Activated T-helper 1 cell treated with anti-CD3 and anti-CD28 coated beads, Interleukin-12 subunit alpha, Interleukin-12 subunit beta, Interleukin-2, Interleukin-4 antibody, amounts not matched to agents 30 ng/mL and 10 ng/mL and 1 ng/mL, durations not matched to agents 14 hours and 24 hours and 36 hours (primary cell): Measurements from ENCODE around the gene IFI35. TPM values are rescaled to one million over a fixed set of nuclear protein-coding genes. Genes with fewer than 3 reads are reported as not detected.
"Not testable (repeated sequence)": the region's sequence is repeated elsewhere in the genome, so short reads cannot be mapped to it uniquely, and the experiment has no call there.

ENCODE experiments used
- DNase-seq: peaks from one replicate; pipeline ENCODE4 v3.0.0; 2021; ENCODE audit warnings: low spot score
- H3K27ac Mint-ChIP-seq: one replicate; pipeline ENCODE4 v1.8.0; 2021; ENCODE audit warnings: mild to moderate bottlenecking, mixed read lengths
- H3K27me3 Mint-ChIP-seq: one replicate; pipeline ENCODE4 v1.8.0; 2022; ENCODE audit warnings: mild to moderate bottlenecking, moderate library complexity, mixed read lengths; ENCODE audit not compliant: insufficient read depth
- H3K36me3 Mint-ChIP-seq: one replicate; pipeline ENCODE4 v1.8.0; 2021; ENCODE audit warnings: low read depth, mixed read lengths
- H3K4me1 Mint-ChIP-seq: one replicate; pipeline ENCODE4 v1.8.0; 2021; ENCODE audit warnings: low read depth, mixed read lengths
- H3K4me3 Mint-ChIP-seq: one replicate; pipeline ENCODE4 v1.8.0; 2021; ENCODE audit warnings: mild to moderate bottlenecking, moderate library complexity, mixed read lengths
- H3K9me3 Mint-ChIP-seq: one replicate; pipeline ENCODE4 v1.8.0; 2021; ENCODE audit warnings: mixed read lengths
- intact Hi-C: fragments of 100-400 bp; cut with micrococcal nuclease; formaldehyde crosslinking; loops from one replicate; pipeline ENCODE4 v1.15.1; 2024
- total RNA-seq: library from RNA; stranded (reverse); gene quantifications from 2 replicates; pipeline ENCODE4 v1.2.3, GENCODE V29; 2022

Gene IFI35
- total RNA-seq, 1 donor from 2014 or later, result 65.8 TPM

DNA sequence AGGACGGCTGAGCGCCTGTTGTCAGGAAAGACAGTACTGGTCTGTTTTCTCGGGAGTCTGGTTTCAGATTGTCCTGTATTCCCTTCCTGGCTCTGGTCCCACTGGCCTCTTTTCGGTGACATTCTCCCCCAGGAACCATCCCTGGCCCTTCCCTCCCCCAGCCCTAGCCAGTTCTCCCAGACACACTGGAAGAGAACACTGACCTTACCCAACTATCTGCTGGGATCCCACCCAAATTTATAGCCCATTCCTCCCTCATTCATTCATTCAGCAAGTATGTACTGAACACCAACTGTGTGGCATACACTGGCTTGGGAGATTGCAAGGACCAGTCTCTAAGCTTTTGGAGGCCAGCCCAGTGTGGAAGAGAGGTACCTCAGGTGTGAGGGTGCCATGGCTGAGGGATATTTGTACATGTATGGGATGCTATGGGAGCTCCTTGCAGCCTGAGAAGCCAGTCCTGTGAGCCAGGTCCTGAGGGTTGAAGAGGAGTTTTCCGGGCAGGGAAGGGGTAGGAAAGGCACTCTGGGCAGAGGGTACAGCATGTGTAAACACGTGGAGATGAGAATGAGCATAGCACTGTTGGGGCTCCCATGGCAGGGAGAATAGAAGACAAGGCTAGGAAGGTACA lies 23.7 kb downstream of the IFI35 start:
- Mint-ChIP-seq H3K4me3 (no peak overlapping the region), H3K27me3 (peaks cover 9% of the 10 kb centered on the region), H3K27ac (no peak overlapping the region), H3K9me3 (no peaks in the 10 kb centered on the region), H3K4me1 (no peaks in the 10 kb centered on the region), H3K36me3 (no peaks in the 10 kb centered on the region)
- DNase-seq, result no peak
- intact Hi-C loops, result no loop called here

DNA sequence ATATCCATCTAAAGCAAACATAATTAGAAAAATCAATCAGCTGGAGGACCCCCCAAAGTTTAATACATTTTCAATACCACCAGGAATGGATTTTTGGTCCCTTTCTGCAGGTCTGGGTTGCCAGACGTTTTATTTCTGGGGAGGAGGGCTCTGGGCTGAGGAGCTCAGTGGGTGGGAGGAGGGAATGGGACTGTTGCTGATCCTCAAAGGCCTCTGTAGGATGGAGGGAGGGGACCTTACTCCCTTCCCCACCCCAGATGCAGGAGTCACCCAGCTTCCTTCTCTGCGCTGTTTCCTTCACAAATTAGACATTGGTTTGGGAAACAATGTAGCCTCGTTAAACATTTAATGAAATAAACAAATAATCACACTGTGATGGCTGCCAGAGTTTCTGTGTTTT lies 25.1 kb downstream of the IFI35 start:
- H3K27ac Mint-ChIP-seq, result no peak overlapping the region
- H3K36me3 Mint-ChIP-seq, result no peaks in the 10 kb centered on the region
- peaks cover under 1% of the 10 kb centered on the region for H3K27me3 Mint-ChIP-seq
- DNase-seq, result no peak
- intact Hi-C loops, result no loop called here
- H3K9me3 Mint-ChIP-seq, result no peaks in the 10 kb centered on the region
- H3K4me3 Mint-ChIP-seq, result no peak overlapping the region
- H3K4me1 Mint-ChIP-seq, result no peaks in the 10 kb centered on the region

DNA sequence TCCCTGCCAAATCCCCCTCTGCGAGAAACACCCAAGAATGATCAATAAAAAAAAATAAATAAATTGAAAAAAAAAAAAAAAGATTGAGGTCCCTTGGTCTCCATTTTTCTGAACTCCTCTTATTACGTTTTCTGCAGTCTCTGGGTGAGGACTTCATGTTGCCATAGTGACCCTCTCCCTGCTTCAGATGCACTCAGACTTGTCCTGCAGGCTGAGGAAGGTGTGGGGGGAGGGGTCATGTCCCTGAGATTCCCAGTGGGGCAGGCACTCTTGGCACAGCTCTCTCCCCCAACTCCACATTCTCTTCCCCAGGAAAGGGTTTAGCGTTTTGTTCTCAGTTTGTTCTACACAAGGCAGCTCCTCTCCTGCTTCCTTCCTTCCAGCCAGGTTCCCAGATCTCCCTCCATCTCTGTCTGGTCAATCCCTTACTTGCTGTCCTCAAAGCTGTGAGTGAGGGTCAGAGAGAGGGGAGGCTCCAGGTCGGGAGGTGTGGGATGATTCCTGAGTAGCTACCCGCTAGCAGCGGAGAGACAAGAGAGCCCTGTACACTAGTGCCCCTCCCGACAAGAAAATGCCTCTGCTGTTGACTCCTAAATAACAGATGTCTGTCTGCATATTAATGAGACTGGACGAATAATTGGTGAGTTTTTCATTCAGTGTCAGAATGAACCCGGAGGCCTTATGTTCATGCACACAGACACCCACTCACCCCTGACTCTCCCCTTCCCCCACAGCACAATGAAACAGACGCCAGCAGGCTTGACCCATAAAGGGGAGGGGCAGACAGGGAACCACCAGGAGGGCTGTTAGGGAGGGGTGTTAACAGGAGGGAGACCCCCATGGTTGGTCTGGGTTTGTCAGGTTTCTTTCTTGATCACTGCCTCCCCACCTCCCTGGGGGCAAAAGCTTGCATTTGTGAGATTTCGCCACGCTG lies 27.6 kb downstream of the IFI35 start:
- no peak for DNase-seq
- Mint-ChIP-seq H3K4me1 (no peaks in the 10 kb centered on the region), H3K36me3 (no peaks in the 10 kb centered on the region)

DNA sequence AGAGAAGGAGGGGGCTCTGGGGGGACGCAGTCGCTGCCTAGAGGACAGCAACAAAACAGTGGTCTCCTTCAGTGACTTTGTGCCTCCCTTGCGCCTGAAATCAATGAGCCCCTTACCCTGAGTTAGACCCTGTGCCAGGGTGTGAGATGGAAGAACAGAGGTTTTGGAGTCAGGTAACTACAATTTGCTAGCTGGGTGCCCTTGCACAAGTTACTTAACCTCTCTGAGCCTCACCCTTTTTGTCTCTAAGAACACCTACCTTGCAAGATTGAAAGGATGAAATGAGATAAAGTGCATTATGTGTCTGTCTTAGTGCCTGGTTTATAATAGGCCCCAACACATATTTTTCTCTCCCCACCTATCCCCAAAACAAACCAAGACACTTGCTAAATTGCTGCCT lies 28.3 kb downstream of the IFI35 start:
- H3K4me3 Mint-ChIP-seq, result no peak overlapping the region
- no peaks in the 10 kb centered on the region for H3K4me1 Mint-ChIP-seq
- no peaks in the 10 kb centered on the region for H3K36me3 Mint-ChIP-seq
- H3K27me3 Mint-ChIP-seq, result no peaks in the 10 kb centered on the region
- H3K27ac Mint-ChIP-seq, result no peak overlapping the region
- no peaks in the 10 kb centered on the region for H3K9me3 Mint-ChIP-seq
- DNase-seq, result no peak
- intact Hi-C loops, result no loop called here

More for the DNA sequence above, 27.6 kb downstream of the IFI35 start:
- Mint-ChIP-seq H3K27me3 (no peaks in the 10 kb centered on the region), H3K4me3 (no peak overlapping the region), H3K9me3 (no peaks in the 10 kb centered on the region), H3K27ac (no peak overlapping the region)
- intact Hi-C loops, result no loop called here

DNA sequence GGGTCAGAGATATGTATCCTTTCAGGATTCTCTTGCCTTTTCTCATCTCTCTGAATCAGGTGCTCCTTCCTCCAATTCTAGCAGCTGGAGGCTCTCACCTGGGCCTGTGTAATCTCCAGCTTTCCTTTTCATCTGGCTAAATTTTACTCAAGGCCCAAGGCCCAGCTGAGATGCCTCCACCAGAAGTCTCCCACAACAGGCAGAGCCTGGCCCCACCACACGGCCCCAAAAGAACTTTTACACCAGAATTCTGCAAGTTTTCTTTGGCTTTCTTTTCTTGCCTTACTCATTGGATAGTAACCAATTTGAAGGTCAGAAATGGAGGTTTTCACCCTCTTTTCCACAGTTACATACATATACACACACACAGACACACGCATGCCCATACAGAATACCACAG lies 33.1 kb downstream of the IFI35 start:
- H3K4me1 Mint-ChIP-seq, result no peaks in the 10 kb centered on the region
- intact Hi-C loops, result no loop called here
- H3K27ac Mint-ChIP-seq, result no peak overlapping the region

DNA sequence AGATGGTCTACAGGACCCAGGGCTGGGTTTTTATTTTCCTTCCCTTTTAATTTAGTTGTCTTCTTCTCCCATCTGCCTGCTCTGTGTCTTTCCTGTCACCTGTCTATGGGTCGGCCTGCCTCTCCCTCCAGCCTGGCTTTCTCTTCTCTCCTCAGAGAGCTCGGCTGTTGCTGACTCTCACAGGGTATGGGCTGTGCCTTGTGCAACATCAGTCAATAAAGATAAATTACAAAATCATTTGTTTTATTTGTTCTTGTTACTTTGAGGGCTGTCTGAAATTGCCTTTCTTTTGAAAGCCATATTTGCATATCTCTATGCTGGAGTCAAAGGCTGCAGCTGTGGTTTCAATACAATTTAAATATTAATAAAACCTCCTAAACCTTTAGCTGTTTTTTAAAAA lies 34.1 kb downstream of the IFI35 start:
- no peak for DNase-seq
- peaks cover 12% of the 10 kb centered on the region for H3K36me3 Mint-ChIP-seq
- no peaks in the 10 kb centered on the region for H3K27me3 Mint-ChIP-seq
- intact Hi-C loops, result no loop called here
- H3K9me3 Mint-ChIP-seq, result no peaks in the 10 kb centered on the region
- H3K4me1 Mint-ChIP-seq, result no peaks in the 10 kb centered on the region
- H3K27ac Mint-ChIP-seq, result no peak overlapping the region
- H3K4me3 Mint-ChIP-seq, result no peak overlapping the region

More for the DNA sequence above, 33.1 kb downstream of the IFI35 start:
- Mint-ChIP-seq H3K9me3 (no peaks in the 10 kb centered on the region), H3K4me3 (no peak overlapping the region), H3K27me3 (no peaks in the 10 kb centered on the region), H3K36me3 (peaks cover 9% of the 10 kb centered on the region)
- DNase-seq, result no peak

DNA sequence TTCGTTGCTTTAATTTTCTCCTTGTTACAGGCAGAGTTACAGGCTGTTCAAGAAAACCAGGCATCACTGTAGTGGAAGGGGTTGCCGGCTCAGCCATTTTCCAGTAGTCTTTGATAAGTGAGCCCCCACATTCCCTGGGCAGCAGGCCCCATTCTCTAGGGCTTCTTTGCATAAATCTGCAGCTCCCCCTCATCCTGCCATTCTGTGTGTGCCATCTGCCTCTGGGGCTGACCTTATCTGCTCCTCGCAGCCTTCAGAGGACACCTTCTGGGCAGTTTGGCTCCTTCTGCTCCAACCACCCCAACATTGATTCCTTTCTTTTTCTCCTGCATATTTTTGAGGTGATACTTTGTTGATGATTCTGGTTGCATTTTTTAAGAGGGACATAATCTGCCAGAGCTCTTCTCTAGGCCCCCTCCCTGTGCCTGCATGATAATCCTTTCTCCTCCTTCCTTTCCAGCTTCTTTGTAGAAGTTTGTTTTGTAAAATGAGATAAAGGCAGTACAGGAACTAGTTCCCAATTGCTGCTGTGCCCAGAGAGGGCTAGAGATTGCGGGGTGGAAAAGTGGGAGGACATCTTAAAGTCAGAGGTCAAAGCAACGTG lies 35.5 kb downstream of the IFI35 start:
- Mint-ChIP-seq H3K27ac (no peak overlapping the region), H3K9me3 (no peaks in the 10 kb centered on the region), H3K4me3 (no peak overlapping the region), H3K4me1 (no peaks in the 10 kb centered on the region), H3K36me3 (peaks cover 12% of the 10 kb centered on the region), H3K27me3 (no peaks in the 10 kb centered on the region)
- no peak for DNase-seq
- intact Hi-C loops, result no loop called here

DNA sequence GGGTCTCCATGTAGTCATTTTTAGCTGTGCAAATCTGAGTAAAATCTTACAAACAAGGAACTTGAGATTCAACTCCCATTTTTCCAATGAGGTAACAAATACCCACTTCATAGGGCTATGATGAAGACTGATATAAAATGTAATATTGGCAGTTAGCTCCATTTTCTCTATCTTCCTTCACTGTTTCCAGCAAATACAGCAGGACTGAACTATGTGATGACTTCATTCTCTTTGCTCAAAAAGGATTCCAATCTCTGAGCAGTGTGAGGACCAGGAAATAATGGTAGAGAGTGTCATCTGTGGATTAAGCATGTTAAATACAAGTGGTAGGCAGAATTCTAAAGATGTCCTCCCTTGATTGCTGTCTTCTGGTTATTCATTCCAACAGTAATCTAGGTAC lies 36.7 kb downstream of the IFI35 start:
- Mint-ChIP-seq H3K27me3 (no peaks in the 10 kb centered on the region), H3K36me3 (peaks cover 16% of the 10 kb centered on the region), H3K9me3 (no peaks in the 10 kb centered on the region), H3K27ac (no peak overlapping the region), H3K4me3 (no peak overlapping the region), H3K4me1 (no peaks in the 10 kb centered on the region)
- intact Hi-C loops, result no loop called here
- DNase-seq, result no peak

DNA sequence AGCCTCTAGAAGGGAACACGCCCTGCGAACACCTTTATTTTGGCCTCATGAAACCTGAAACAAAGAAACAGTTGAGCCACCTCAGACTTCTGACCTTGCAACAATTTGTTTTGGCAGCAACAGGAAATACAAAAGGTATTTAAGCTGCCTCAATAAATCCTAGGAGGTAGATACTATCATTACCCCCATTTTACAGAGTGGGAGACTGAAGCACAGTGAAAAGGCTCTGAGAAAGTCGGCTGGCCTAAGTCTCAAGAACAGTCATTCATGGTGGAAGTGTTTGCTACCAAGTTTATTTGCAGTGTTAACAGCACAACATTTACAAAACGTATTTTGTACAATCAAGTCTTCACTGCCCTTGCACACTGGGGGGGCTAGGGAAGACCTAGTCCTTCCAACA lies 37.4 kb downstream of the IFI35 start:
- no peak for DNase-seq
- Mint-ChIP-seq H3K36me3 (peaks cover 21% of the 10 kb centered on the region), H3K4me3 (no peak overlapping the region), H3K4me1 (no peaks in the 10 kb centered on the region), H3K27me3 (no peaks in the 10 kb centered on the region), H3K9me3 (no peaks in the 10 kb centered on the region), H3K27ac (no peak overlapping the region)
- intact Hi-C loops, result no loop called here

DNA sequence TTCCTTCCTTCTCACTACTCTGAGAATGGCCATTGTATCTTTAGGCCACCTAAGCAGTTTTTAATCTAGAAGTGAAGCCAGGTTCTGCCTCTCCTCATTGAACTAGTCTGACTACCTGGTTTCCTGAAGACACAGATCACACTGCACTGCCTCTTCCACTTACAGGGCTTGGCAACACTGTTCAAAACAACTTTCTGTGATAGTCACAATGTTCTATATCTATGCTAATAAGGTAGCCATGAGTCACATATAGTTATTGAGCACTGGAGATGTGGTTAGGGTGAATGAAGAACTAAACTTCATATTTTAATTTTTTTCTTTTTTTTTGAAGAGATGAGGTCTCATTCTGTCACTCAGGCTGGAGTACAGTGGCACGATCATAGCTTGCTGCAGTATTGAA lies 45.4 kb downstream of the IFI35 start:
- no peaks in the 10 kb centered on the region for H3K27me3 Mint-ChIP-seq
- DNase-seq, result no peak
- H3K4me3 Mint-ChIP-seq, result no peak overlapping the region
- H3K27ac Mint-ChIP-seq, result no peak overlapping the region
- intact Hi-C loops, result no loop called here
- no peaks in the 10 kb centered on the region for H3K9me3 Mint-ChIP-seq
- H3K36me3 Mint-ChIP-seq, result peaks cover 26% of the 10 kb centered on the region
- no peaks in the 10 kb centered on the region for H3K4me1 Mint-ChIP-seq

DNA sequence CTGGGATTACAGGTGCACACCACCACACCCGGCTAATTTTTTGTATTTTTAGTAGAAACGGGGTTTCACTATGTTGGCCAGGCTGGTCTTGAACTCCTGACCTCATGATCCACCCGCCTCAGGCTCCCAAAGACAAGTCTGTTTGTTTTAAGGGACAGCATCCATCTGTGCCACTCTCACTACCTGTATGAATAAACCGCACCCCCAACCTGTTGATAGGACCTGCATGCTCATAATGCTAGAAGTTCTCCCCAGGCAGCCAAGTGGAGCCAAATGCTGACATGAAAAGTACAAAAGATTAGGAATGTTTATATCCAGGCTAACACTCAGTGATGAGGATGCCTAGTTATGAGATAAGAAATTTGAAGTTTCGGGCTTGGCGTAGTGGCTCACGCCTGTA lies 46.4 kb downstream of the IFI35 start:
- H3K27me3 Mint-ChIP-seq, DNase-seq, H3K27ac Mint-ChIP-seq, intact Hi-C loops, H3K4me3 Mint-ChIP-seq, H3K4me1 Mint-ChIP-seq, H3K9me3 Mint-ChIP-seq: not testable (repeated sequence)
- peaks cover 25% of the 10 kb centered on the region for H3K36me3 Mint-ChIP-seq

DNA sequence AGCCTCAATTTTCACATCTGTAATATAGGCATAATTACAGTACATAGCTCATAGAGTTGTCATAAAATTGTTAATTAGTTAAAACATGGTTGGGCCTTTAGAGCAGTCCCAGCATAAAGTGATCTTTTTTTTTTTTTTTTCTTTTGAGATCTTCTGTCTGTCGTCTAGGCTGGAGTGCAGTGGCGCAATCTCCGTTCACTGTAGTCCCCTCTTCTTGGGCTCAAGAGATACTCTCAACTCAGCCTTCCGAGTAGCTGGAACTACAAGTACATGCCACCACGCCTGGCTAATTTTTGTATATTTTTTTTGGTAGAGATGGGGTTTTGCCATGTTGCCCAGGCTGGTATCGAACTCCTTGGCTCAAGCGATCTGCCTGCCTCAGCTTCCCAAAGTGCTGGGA lies 49.5 kb downstream of the IFI35 start:
- intact Hi-C loops, result no loop called here
- Mint-ChIP-seq H3K27me3 (no peaks in the 10 kb centered on the region), H3K27ac (no peak overlapping the region), H3K4me3 (no peak overlapping the region), H3K36me3 (peaks cover 11% of the 10 kb centered on the region), H3K9me3 (no peaks in the 10 kb centered on the region), H3K4me1 (no peaks in the 10 kb centered on the region)
- no peak for DNase-seq

DNA sequence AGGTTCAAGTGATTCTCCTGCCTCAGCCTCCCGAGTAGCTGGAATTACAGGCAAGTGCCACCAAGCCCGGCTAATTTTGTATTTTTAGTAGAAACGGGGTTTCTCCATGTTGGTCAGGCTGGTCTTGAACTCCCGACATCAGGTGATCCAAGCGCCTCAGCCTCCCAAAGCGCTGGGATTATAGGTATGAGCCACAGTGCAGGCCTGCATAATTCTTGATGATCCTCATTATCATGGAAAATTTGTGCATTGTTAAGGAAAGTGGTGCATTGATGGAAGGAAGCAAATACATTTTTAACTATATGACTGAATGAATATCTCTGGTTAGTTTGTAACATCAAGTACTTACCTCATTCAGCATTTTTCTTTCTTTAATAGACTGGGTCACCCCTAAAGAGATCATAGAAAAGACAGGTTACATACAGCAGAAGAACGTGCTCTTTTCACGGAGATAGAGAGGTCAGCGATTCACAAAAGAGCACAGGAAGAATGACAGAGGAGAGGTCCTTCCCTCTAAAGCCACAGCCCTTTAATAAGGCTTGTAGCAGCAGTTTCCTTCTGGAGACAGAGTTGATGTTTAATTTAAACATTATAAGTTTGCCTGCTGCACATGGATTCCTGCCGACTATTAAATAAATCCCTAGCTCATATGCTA lies 56.5 kb downstream of the IFI35 start:
- Mint-ChIP-seq H3K36me3 (peaks cover 14% of the 10 kb centered on the region), H3K27ac (no peak overlapping the region), H3K4me3 (no peak overlapping the region), H3K9me3 (no peaks in the 10 kb centered on the region), H3K4me1 (no peaks in the 10 kb centered on the region), H3K27me3 (no peaks in the 10 kb centered on the region)
- DNase-seq, result no peak
- intact Hi-C loops, result no loop called here
